HG03064 (cell line): ENCODE results near the gene CSMD2.

Source experiments
- ATAC-seq: cut with Tn5 transposase; IDR thresholded peaks from one replicate; pipeline ENCODE4 v1.9.1; 2021; ENCODE audit warnings: low read depth; ENCODE audit not compliant: unreplicated experiment

CSMD2 gene

GRCh38 chr1:33661811-33662454 is 503.1 kb downstream of the CSMD2 start:
- ATAC-seq: no peak

- ATAC-seq: no peak
Measured at GRCh38 chr1:33660956-33661355, 504.1 kb downstream of the CSMD2 start.

- ATAC-seq: no peak
Measured at GRCh38 chr1:33660244-33660643, 504.8 kb downstream of the CSMD2 start.

GRCh38 chr1:33659641-33660040 is 505.4 kb downstream of the CSMD2 start:
- ATAC-seq: no peak

- no peak for ATAC-seq
Measured at GRCh38 chr1:33657833-33658232, 507.2 kb downstream of the CSMD2 start.

- no peak for ATAC-seq
Measured at GRCh38 chr1:33656467-33657005, 508.5 kb downstream of the CSMD2 start.

- ATAC-seq: no peak
Measured at GRCh38 chr1:33655496-33655895, 509.5 kb downstream of the CSMD2 start.

- ATAC-seq: no peak
Measured at GRCh38 chr1:33654267-33654834, 510.7 kb downstream of the CSMD2 start.

GRCh38 chr1:33653226-33653625 is 511.8 kb downstream of the CSMD2 start:
- ATAC-seq: no peak

GRCh38 chr1:33650708-33651107 is 514.3 kb downstream of the CSMD2 start:
- ATAC-seq: no peak

GRCh38 chr1:33649759-33650158 is 515.3 kb downstream of the CSMD2 start:
- ATAC-seq: no peak

- ATAC-seq: no peak
Measured at GRCh38 chr1:33643216-33643615, 521.8 kb downstream of the CSMD2 start.

- no peak for ATAC-seq
Measured at GRCh38 chr1:33641104-33641830, 523.8 kb downstream of the CSMD2 start.

GRCh38 chr1:33640114-33640660 is 524.8 kb downstream of the CSMD2 start:
- no peak for ATAC-seq

GRCh38 chr1:33637846-33638440 is 527.1 kb downstream of the CSMD2 start:
- no peak for ATAC-seq

- no peak for ATAC-seq
Measured at GRCh38 chr1:33636209-33636608, 528.8 kb downstream of the CSMD2 start.

GRCh38 chr1:33635336-33636012 is 529.6 kb downstream of the CSMD2 start:
- ATAC-seq: no peak

GRCh38 chr1:33634806-33635205 is 530.2 kb downstream of the CSMD2 start:
- no peak for ATAC-seq

GRCh38 chr1:33634143-33634542 is 530.9 kb downstream of the CSMD2 start:
- ATAC-seq: no peak

- ATAC-seq: no peak
Measured at GRCh38 chr1:33633019-33633801, 531.8 kb downstream of the CSMD2 start.
